HG03095 (cell line): ENCODE data around the gene TMEM258.
A peak's percentile ranks its signal among the peaks of the same experiment; 100 is the strongest.

Source experiments
- ATAC-seq: cut with Tn5 transposase; IDR thresholded peaks from one replicate; pipeline ENCODE4 v1.9.1; 2021; ENCODE audit warnings: moderate library complexity; ENCODE audit not compliant: unreplicated experiment

Gene TMEM258

DNA sequence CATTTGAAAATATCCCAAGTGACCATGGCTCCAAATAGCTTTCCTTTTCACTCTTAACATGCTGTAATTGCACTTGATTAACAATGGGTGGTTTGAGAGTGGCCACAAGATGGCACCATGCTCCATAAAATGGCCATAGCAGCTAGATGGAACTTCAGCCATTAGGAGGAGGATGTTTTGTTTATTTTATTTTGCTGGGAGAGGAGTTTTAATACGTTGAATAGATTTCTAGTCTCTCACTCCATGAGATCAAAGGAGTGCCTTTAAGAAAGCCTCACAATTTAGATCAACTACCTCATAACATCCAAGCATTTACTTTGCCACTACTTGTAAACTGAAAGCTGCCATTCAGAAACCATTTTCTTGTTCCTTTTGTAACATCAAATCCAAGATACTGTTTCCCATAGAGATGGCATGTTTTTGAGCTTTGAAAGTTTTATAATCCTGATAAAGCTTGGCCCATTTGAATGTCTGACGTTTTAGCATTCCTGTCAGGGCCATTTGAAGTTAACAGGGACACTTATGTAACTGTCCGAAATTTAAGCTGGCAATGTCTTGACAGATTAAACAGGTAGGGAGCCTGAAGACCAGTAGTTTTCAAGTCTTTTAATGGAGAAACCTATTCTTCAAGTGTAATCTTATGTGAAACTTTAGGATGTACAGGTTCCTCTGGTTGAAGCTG, 5.0 kb upstream of the TMEM258 start:
- no peak for ATAC-seq

DNA sequence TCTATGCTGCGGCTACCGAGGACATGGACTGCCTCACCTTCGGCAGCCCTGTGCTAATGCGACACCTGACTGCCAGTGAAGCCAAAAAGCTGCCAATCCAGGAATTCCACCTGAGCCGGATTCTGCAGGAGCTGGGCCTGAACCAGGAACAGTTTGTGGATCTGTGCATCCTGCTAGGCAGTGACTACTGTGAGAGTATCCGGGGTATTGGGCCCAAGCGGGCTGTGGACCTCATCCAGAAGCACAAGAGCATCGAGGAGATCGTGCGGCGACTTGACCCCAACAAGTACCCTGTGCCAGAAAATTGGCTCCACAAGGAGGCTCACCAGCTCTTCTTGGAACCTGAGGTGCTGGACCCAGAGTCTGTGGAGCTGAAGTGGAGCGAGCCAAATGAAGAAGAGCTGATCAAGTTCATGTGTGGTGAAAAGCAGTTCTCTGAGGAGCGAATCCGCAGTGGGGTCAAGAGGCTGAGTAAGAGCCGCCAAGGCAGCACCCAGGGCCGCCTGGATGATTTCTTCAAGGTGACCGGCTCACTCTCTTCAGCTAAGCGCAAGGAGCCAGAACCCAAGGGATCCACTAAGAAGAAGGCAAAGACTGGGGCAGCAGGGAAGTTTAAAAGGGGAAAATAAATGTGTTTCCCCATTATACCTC, 3.6 kb upstream of the TMEM258 start:
- no peak for ATAC-seq

DNA sequence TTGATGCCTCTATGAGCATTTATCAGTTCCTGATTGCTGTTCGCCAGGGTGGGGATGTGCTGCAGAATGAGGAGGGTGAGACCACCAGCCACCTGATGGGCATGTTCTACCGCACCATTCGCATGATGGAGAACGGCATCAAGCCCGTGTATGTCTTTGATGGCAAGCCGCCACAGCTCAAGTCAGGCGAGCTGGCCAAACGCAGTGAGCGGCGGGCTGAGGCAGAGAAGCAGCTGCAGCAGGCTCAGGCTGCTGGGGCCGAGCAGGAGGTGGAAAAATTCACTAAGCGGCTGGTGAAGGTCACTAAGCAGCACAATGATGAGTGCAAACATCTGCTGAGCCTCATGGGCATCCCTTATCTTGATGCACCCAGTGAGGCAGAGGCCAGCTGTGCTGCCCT, 3.1 kb upstream of the TMEM258 start:
- ATAC-seq, result no peak

DNA sequence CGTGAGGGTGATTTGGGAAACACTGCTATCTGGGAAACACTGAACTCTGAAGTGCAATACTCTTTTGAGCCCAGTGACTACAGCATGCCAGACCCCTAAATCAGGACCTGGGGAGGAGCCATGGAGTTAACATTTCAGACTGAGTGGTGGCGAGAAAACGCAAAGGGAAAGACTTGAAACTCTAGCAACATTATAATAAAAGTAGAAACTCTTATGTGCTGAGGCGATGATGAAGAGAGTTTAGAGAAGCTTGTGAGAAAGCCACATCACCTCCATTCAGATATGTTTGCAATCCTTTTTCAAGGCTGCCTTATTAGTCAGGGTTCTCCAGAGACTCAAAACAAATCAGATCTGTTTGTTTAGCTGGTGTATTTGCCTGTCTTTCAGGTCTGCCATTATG, 2.2 kb upstream of the TMEM258 start:
- no peak for ATAC-seq

DNA sequence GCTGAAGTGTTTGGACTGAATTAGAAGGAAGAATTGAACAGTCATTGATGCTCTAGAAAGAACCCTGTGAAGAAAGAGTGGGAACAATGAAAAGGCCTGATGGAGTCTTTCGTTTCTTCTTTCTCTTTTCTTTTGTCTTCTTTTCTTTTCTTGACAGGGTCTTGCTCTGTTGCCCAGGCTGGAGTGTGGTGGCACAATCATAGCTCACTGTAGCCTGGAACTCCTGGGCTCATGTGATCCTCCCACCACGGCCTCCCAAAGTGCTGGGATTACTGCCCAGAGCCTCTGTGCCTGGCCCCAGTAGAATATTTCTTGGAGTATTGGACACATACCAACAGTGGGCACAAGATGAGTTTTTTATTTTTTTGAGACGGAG, 1.4 kb upstream of the TMEM258 start:
- ATAC-seq, result no peak

DNA sequence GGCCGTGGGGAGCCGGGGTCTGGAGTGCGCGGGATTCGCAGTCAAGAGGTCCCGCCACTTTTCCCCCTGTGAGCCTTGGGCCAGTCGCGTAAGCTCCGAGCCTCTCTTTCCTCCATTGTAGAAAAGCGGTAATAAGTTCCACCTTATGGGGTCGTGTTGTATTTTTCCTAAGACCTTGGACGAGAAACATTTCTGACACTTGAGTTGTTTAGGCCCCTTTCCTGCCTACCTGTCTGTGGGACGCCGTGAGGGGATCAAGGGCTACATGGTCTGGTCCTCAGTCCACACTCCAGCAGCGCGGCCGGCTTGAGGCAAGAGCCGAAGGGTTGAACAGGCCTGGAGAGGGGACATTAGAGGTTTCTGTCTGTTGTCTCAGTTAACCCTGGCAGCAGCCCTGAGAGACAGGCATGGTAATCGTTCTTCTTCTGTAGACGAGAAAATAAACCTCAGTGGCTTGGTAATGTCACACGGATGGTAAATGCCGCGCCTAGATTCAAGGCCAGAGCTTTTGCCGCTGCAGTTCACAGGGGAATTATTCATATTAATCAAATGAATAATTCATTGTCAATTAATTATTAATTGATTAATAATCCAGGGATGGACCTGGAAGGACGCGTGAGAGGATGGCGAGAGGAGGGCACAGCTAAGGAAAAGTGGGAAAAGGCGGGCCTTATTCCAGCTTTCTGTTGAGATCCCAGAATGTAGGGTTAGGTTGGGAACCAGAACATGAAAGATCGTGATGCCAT, 857 bp upstream of the TMEM258 start:
- peak; percentile 5 for ATAC-seq

DNA sequence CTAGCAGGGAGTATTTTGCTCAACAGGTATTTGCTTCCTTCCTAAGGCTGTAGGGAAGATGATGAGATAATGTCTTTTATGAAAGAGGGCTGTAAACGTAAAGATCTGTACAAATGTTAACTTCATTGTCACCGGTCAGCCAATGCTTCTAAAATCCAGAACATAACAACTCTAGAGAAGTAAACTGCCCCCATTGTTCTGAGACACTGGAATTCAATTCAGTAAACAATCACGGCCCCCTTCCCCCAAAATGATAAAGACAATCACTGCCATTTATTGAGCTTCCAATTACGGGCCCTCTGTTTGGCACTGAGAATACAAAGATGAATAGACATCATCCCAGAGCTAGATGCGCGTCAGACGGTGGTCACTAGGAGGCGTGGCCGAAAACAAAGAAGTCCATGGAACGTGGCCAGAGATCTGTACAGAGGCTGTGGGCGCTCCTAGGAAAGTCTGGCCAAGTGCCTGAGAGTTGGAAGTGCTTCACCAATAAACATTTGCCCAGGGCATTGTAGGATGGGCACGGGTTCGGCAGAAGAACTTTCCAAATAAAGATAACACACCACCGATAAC, 576 bp downstream of the TMEM258 start:
- ATAC-seq, result no peak

DNA sequence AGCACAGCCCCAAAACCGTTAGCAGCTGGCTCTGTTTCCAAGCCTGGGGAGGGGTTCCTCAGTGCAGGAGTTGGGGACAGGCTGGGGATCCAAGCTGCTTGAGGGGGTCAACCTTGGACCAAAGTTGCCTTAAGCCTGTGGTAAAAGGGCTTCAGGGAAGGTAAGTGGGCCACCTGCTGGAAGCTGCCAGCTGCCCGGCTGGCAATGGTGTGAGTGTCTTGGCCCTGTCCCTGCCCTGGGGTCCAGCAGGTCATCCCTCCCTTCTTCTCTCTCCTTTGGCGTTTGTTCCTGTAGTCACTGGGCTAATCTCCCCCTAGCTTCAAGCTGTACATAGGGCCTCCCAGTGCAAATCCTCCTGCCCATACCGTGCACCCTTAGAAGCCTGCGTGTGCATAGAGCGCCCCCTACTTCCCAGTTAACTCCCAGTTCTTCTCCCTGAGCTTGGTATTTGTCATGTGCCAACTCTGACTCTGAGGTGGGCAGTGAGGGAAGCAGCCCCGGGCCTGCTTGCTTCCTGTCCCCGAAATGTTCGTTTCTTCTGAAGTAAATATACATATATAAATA, 4.4 kb downstream of the TMEM258 start:
- no peak for ATAC-seq

DNA sequence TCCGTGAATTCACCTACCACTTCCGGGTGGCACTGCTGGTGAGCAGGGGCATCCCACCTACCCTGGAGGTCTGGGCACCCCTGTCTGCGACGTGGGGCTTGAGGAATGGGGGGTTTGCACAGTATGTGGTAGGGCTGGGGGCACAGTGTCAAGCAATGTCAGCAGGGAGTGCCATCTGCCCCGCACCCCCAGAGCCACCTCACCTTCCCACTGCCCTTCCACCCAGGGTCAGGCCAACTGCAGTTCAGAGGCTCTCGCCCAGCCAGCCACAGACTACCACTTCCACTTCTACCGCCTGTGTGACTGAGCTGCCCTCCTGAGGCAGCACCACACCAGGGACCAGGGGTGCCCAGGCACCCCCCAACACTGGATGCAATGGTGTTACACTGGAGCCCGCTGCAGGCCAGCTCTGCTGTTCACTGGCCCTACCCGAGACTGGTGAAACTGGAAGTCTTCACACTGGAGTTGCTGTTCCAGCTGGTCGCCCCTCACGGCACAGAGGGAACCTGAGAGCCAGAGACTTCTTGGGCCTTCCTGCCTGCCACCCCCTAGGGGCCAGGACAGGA, 6.5 kb downstream of the TMEM258 start:
- ATAC-seq, result no peak

DNA sequence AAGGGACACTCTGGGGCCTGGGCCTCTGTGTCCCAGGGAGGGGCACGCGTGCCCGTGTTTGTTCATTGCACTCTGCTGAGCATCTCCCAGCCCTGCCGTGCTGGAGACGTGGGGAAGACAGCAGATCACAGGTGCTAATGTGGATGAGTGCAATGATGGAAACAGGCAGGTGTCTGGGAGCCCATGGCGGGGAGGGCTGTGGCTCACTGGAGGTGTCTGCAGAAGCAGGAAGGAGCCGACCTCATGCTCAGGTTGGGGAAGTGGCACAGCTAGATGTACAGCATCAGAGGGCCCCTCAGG, 7.9 kb downstream of the TMEM258 start:
- no peak for ATAC-seq

DNA sequence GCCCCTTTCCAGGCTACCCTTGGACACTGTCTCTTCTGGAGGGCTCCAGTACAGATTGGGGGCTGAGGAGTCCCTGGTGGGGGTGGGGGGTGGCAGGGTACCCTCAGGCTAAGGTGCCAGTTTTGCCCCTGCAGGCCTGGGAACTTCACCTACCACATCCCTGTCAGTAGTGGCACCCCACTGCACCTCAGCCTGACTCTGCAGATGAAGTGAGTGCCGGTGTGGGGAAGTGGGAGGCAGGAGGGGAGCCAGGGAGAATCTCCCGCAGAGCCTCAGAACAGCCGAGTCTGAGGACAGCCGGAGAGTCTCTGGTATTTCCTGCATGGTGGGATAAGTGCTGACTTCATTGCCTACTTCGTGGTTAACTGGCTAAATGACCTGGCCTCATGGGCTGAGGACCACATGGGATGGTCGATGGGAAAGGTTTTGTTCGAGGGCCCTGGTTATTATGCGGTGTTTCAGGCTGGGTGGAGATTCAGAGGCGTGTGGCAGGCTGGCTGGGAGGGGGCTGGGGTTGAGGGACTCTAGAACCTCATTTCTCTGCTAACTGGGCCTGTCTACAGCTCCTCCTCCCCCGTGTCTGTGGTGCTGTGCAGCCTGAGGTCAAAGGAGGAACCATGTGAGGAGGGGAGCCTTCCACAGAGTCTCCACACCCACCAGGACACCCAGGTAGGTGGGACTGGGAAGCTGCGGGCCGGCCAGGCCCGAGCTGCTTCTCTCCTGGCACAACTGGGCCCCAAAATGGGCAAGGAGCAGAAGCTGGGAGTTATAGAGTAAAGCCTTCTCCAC, 8.5 kb downstream of the TMEM258 start:
- ATAC-seq, result no peak

DNA sequence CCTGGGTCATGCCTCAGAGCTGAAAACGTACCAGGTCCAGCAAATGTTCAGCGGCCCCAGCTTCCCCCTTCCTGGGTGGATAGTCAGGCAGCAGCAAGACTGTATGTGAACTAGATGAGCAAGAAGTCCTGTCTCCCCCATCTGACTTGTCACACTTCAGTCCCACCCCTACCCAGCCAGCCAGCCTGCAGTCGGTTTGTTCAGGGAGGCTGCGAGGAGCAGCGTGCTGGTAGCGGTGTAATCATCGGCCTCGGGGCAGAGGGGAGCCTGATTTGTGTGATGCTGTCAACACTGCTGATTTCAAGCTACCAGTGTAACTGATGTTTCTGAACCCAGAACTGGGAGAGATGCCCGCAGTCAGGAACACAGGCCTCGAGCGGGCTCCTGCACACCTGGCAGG, 9.6 kb downstream of the TMEM258 start:
- ATAC-seq, result no peak

DNA sequence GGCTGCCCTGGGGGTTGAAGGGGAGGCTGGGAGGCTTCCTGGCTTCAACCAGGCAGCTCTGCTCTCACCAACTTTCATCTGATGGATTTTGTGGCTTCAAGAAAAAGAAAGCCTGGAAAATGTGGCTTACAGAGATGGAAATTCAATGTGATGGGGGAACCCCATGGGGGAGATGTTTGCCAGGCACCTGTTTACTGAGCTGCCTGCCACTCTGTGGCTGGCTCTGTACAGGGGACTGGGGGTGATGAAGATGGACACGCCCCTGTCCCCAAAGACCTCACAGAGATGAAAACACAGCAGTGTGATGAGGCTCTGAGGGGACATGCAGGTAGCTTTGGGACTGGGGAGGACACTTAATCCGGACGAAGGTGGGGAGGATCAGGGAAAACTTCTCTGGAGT, 10.1 kb downstream of the TMEM258 start:
- ATAC-seq, result no peak

DNA sequence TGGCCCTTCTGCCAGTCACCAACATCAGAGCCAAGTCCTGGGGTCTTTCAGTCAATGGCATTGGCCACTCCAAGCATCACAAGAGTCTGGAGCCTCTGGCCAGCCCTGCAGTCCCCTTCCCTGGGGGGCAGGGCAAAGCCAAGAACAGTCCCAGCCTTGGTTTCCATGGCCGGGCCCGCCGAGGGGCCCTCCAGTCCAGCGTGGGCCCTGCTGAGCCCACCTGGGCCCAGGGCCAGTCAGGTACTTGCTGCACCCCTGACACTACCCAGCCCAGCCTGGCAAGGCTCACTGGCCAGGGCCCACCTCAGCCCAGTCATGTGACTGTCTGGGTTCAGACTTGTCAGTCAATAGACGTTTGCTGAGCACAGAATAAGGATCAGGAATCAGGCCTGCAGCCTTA, 10.8 kb downstream of the TMEM258 start:
- no peak for ATAC-seq

DNA sequence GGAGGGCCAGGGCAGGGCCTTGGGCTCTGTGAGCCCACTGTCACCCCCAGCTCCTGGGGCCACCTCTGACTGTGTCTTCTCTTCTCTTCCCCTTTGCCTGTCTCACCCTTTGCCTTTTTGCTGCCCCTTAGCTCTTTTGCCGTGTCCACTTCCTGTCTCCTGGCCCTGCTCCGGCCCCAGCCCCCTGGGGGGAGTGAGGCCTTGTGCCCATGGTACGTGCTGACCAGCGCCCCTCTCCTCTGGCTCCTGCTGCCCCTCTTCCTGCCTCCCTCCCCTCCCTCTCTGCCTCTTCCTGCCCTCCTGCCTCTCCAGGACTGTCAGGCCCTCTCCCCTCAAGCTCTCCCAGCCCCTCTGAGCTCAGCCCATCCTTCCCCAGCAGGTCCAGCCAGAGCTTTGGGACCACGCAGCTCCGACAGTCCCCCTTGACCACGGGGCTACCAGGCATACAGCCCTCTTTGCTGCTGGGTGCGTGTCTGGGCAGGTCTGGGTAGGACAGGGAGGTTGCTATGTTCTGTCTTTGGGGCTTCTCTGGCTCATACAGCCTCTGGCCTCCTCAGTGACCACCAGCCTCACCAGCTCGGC, 11.7 kb downstream of the TMEM258 start:
- ATAC-seq, result no peak

DNA sequence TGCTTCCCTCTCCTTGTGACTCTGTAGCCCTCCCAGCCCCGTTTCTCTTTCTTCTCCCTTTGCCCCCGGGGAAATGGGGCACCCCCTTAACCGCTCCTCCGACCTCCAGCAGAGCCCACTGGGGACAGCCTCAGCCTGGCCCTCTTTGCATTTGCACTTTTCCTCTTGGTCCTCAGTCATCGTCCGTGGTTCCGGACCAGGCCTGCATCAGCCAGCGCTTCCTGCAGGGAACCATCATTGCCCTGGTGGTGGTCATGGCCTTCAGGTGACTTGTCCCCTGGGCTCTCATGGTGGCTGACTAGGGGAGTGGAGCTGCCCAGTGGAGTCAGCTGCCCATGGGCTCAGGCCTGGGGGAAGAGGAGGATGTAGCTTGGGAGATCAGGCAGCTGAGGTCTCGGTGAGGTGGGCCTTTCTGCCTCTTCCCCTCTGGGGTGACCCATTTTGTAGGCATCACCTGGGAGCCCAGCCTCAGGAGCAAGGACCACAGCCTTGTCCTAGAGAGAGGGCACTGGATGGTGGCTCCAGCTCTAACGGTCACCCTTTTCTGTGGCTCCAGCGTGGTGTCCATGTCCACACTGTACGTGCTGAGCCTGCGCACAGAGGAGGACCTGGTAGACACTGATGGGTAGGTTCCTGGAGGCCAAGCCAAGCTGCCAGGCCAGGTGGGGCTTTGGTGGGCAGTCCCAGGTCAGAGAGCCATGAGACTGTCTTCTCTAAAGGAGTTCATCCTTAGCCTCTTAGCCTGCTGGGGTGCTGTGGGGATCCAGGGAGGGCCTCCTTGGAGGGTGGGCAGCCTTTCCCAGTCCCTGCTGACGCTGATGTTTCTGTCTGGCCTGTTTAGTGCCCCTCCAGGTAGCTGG, 12.5 kb downstream of the TMEM258 start:
- no peak for ATAC-seq

DNA sequence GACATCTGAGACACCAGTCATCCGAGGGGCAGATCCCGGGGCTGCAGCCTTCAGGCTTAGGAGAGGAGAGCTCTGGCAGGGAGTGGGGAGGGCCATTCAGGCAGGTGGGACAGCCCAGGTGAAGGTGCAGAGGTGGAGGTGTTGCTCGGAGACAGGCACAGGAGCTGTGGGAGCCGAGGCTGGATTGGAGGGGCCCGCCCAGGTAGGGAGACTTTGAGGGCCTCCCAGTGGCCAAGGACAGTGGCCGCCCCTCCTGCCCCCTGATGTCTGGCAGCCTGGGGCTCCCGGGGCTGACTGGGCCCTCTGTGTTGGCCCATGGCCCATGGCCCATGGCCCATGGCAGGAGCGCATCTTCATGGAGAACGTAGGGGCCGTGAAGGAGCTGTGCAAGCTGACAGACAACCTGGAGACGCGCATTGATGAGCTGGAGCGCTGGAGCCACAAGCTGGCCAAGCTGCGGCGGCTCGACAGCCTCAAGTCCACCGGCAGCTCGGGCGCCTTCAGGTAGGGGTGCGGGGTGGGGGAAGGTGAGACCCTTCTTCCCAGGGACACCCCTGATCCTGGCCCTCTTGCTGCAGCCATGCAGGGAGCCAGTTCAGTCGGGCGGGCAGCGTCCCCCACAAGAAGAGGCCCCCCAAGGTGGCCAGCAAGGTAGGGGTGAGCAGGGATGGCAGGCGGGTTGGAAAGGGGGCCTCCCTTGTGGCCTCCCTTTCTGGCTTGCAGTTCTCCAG, 13.3 kb downstream of the TMEM258 start:
- no peak for ATAC-seq

DNA sequence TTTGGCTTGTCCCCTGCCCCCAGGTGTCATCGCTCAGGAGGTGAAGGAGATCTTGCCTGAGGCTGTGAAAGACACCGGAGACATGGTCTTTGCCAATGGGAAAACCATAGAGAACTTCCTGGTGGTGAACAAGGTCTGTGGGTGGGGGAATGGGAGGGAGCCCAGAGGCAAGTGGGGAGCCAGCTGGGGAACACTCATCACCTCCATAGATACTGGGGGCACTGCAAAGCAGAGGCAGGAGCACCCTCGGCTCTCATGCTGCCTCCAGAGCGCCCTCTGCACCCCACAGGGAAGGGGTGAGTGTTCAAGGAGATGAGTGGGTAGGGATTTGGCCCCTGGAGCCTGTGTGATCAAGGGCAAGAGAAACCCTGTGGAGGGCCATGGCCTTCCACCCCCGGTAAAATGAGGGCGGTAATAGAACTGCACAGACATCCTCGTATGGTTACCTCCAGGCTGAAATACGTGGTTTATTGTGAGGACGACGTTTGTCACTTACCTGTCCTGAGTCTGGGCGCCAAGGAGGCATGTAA, 14.0 kb downstream of the TMEM258 start:
- no peak for ATAC-seq
